ENCODE data around the gene TP53BP1.

Gene TP53BP1

DNA sequence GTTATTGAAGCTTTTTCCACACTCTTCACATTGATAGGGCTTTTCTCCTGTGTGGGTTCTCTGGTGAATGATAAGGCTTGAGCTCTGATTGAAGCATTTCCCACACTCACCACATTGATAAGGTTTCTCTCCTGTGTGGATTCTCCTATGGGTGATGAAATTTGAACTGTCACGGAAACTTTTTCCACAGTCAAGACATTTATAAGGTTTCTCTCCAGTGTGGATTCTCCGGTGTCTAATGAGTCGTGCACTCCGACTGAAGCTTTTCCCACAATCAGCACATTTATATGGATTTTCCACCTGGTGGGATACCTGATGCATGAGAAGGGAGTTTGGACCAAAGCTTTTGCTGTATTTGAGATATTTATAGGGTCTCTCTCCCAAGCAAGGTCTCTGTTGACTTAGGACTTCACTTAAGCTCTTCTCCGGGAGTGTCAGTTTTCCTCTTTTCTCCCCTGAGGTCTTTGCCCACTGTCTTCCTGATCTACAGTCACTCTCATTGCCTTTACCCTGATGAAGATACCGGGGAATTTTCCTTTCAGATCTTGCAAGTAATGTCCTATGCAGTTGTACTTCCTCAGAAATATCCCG, 131.5 kb downstream of the TP53BP1 start:
- peaks cover 37% of the 10 kb centered on the region for H3K36me3 ChIP-seq (ENCODE audit: insufficient read depth, low read length)
- peaks cover 21% of the 10 kb centered on the region for H3K9me3 ChIP-seq (ENCODE audit: insufficient read depth, low read depth, low read length)
- TF ChIP-seq CTCF (conservative IDR thresholded peaks at IDR 0.05; ENCODE audit: low read length) (no peak), EZH2phosphoT487 (IDR thresholded peaks at IDR 0.05; ENCODE audit: borderline replicate concordance) (no peak)

GRCh38 chr15:43360821-43361220, 132.1 kb downstream of the TP53BP1 start:
- Histone ChIP-seq H3K4me3 (ENCODE audit: low read length, poor library complexity, severe bottlenecking) (no peak overlapping the region), H3K4me2 (ENCODE audit: low read depth, low read length, poor library complexity, severe bottlenecking) (no peak overlapping the region), H4K20me1 (ENCODE audit: insufficient read depth, low read length, poor library complexity, severe bottlenecking) (no peaks in the 10 kb centered on the region), H3K36me3 (ENCODE audit: insufficient read depth, low read length) (peaks cover 37% of the 10 kb centered on the region), H3K79me2 (ENCODE audit: insufficient read depth, low read length) (peaks cover 10% of the 10 kb centered on the region; the same call in 1 of the 2 replicates), H3K4me1 (ENCODE audit: insufficient read depth, low read length, poor library complexity, severe bottlenecking) (peaks cover 16% of the 10 kb centered on the region), H3K9ac (ENCODE audit: low read depth, low read length, poor library complexity, severe bottlenecking) (no peak overlapping the region), H3K27me3 (ENCODE audit: insufficient read depth, low read length, poor library complexity, severe bottlenecking) (peaks cover 6% of the 10 kb centered on the region), H3K9me2 (replicated peaks; ENCODE audit: low read depth, low read length) (no peaks in the 10 kb centered on the region), H3F3A (ENCODE audit: low read depth) (no peaks in the 10 kb centered on the region), H3K9me3 (ENCODE audit: insufficient read depth, low read depth, low read length) (peaks cover 21% of the 10 kb centered on the region), H2AFZ (ENCODE audit: low read length) (no peak overlapping the region)
- TF ChIP-seq EZH2phosphoT487 (IDR thresholded peaks at IDR 0.05; ENCODE audit: borderline replicate concordance), result no peak
- TF ChIP-seq CTCF (conservative IDR thresholded peaks at IDR 0.05; ENCODE audit: low read length), result no peak

More for the DNA sequence above, 131.5 kb downstream of the TP53BP1 start:
- no peaks in the 10 kb centered on the region for H4K20me1 ChIP-seq (ENCODE audit: insufficient read depth, low read length, poor library complexity, severe bottlenecking)
- peaks cover 16% of the 10 kb centered on the region for H3K4me1 ChIP-seq (ENCODE audit: insufficient read depth, low read length, poor library complexity, severe bottlenecking)
- H3K9me2 ChIP-seq (replicated peaks; ENCODE audit: low read depth, low read length), result no peaks in the 10 kb centered on the region
- peaks cover 6% of the 10 kb centered on the region for H3K27me3 ChIP-seq (ENCODE audit: insufficient read depth, low read length, poor library complexity, severe bottlenecking)
- H2AFZ ChIP-seq (ENCODE audit: low read length), result no peak overlapping the region
- peaks cover 16% of the 10 kb centered on the region; the same call in 1 of the 2 replicates for H3K79me2 ChIP-seq (ENCODE audit: insufficient read depth, low read length)
- H3F3A ChIP-seq (ENCODE audit: low read depth), result no peaks in the 10 kb centered on the region
- H3K4me2 ChIP-seq (ENCODE audit: low read depth, low read length, poor library complexity, severe bottlenecking), result no peak overlapping the region
- no peak overlapping the region for H3K9ac ChIP-seq (ENCODE audit: low read depth, low read length, poor library complexity, severe bottlenecking)
- H3K4me3 ChIP-seq (ENCODE audit: low read length, poor library complexity, severe bottlenecking), result no peak overlapping the region
